D721Med (cell line): ENCODE measurements around the gene MAPK8IP3.

Source experiments
- DNase-seq: peaks from one replicate; pipeline ENCODE4 v3.0.0; 2011; ENCODE audit warnings: low spot score; ENCODE audit not compliant: insufficient read length
- FAIRE-seq: peaks from 2 replicates; lab custom pipeline; 2011; peaks lifted over from hg19 to GRCh38; lab: Jason Lieb, UNC
- CTCF ChIP-seq: IDR thresholded peaks from 2 replicates; pipeline ENCODE4 v1.5.1; 2012; ENCODE audit warnings: mild to moderate bottlenecking, control low read depth; ENCODE audit not compliant: insufficient read depth; ENCODE audit errors: missing control alignments

MAPK8IP3 gene

GRCh38 chr16:1786242-1787055, 80.5 kb downstream of the MAPK8IP3 start:
- DNase-seq: no peak
- FAIRE-seq: no peak
- no peak for TF ChIP-seq CTCF

- DNase-seq: no peak
- no peak for TF ChIP-seq CTCF
- no peak for FAIRE-seq
Measured at GRCh38 chr16:1787056-1787321, 81.0 kb downstream of the MAPK8IP3 start.

- TF ChIP-seq CTCF: no peak
- FAIRE-seq (no peak), DNase-seq (no peak)
Measured at GRCh38 chr16:1787322-1788094, 81.5 kb downstream of the MAPK8IP3 start.

- TF ChIP-seq CTCF: no peak
- FAIRE-seq: no peak
- no peak for DNase-seq
Measured at GRCh38 chr16:1788095-1788707, 82.2 kb downstream of the MAPK8IP3 start.

GRCh38 chr16:1788708-1789100, 82.7 kb downstream of the MAPK8IP3 start:
- FAIRE-seq (no peak), DNase-seq (no peak)
- TF ChIP-seq CTCF: no peak

GRCh38 chr16:1789643-1790045, 83.6 kb downstream of the MAPK8IP3 start:
- no peak for DNase-seq

More at GRCh38 chr16:1789643-1790045, 83.6 kb downstream of the MAPK8IP3 start:
- no peak for TF ChIP-seq CTCF
- no peak for FAIRE-seq
